Mononuclear cell (primary cell): ENCODE results near the gene CAPN7. TPM values are rescaled to one million over a fixed set of nuclear protein-coding genes. Genes with fewer than 3 reads are reported as not detected.

Experiments used
- total RNA-seq: library from RNA; depleted of rRNA; stranded (reverse); fragments of >200 nt; gene quantifications from one replicate; pipeline ENCODE4 v1.2.3, GENCODE V29; 2012

The CAPN7 gene
- total RNA-seq, 1 donor = 111 TPM

Other genes with a start within 250 kb of the CAPN7 start
- 14.2 TPM for gene MRPS25, start 140.9 kb upstream of the CAPN7 start, total RNA-seq
- gene RBSN, start 107.1 kb upstream of the CAPN7 start, total RNA-seq = 46.6 TPM
- gene SH3BP5, start 126.3 kb downstream of the CAPN7 start, total RNA-seq = 24.6 TPM
- 9.7 TPM for gene METTL6, start 221.3 kb downstream of the CAPN7 start, total RNA-seq
- 121 TPM for gene EAF1, start 221.4 kb downstream of the CAPN7 start, total RNA-seq